Cardiac muscle cell (in vitro differentiated cells and primary cell): Measurements from ENCODE around the gene JAM2. TPM values are rescaled to one million over a fixed set of nuclear protein-coding genes. Genes with fewer than 3 reads are reported as not detected.
"Not testable (repeated sequence)": the region's sequence is repeated elsewhere in the genome, so short reads cannot be mapped to it uniquely, and the experiment has no call there.

Experiments used
- DNase-seq, 2 donors: peaks; one replicate each; pipeline versions ENCODE4 v3.0.0 to v3.0.0-alpha.2; 2010 to 2017; ENCODE audit warnings: low read depth in 1 of 2, low spot score in 1 of 2
- H3K27ac ChIP-seq: fragments of 200-600 bp; sonication (generic); 2 replicates; pipeline ENCODE4 v1.5.1; 2016
- H3K27me3 ChIP-seq: fragments of 200-600 bp; sonication (generic); 2 replicates; pipeline ENCODE4 v1.6.0; 2016; ENCODE audit warnings: control low read depth
- H3K36me3 ChIP-seq: fragments of 200-600 bp; sonication (generic); 2 replicates; pipeline ENCODE4 v1.5.1; 2016; ENCODE audit warnings: control low read depth
- H3K4me1 ChIP-seq: fragments of 200-600 bp; sonication (generic); 2 replicates; pipeline ENCODE4 v1.8.1; 2017; ENCODE audit warnings: low read depth, mild to moderate bottlenecking, mixed run types
- H3K4me3 ChIP-seq: fragments of 200-600 bp; sonication (generic); 2 replicates; pipeline ENCODE4 v1.5.1; 2016; ENCODE audit warnings: mild to moderate bottlenecking
- H3K9me3 ChIP-seq: fragments of 200-600 bp; sonication (generic); 2 replicates; pipeline ENCODE4 v1.5.1; 2017; ENCODE audit warnings: low read depth, mild to moderate bottlenecking, control low read depth
- CTCF ChIP-seq: IDR thresholded peaks from 2 replicates; pipeline ENCODE4 v1.5.1; 2012; ENCODE audit warnings: low read depth, mild to moderate bottlenecking, low read length
- polyA plus RNA-seq: library from polyadenylated mRNA; unstranded; fragments of >200 nt; fragmentation: Nextera tagmentation; extraction: Ambion mirVana; gene quantifications from 2 replicates; pipeline ENCODE4 v1.2.1, GENCODE V29; 2016
- total RNA-seq: library from RNA; depleted of rRNA; stranded (reverse); fragments of >200 nt; gene quantifications from 2 replicates; pipeline ENCODE4 v1.2.3, GENCODE V29; 2016

Gene JAM2
- total and polyA plus RNA-seq, 2 experiments from 2014 or later, result 0.63 to 3.1 TPM

- no peak for DNase-seq
- no peak for TF ChIP-seq CTCF
- Histone ChIP-seq H3K4me3 (no peak overlapping the region), H3K27me3 (no peaks in the 10 kb centered on the region), H3K36me3 (no peaks in the 10 kb centered on the region), H3K27ac (no peak overlapping the region), H3K4me1 (no peaks in the 10 kb centered on the region), H3K9me3 (no peaks in the 10 kb centered on the region)
Observed at GRCh38 chr21:25709684-25710265, 70.7 kb downstream of the JAM2 start.

- TF ChIP-seq CTCF, result no peak
- no peaks in the 10 kb centered on the region for H3K27me3 ChIP-seq
Observed at GRCh38 chr21:25710550-25710949, 71.5 kb downstream of the JAM2 start.

GRCh38 chr21:25714066-25714465, 75.0 kb downstream of the JAM2 start:
- H3K36me3 ChIP-seq, result peaks cover 10% of the 10 kb centered on the region
- not testable (repeated sequence) for H3K27ac ChIP-seq, DNase-seq, H3K4me3 ChIP-seq, H3K9me3 ChIP-seq, H3K4me1 ChIP-seq, H3K27me3 ChIP-seq

More at GRCh38 chr21:25710550-25710949, 71.5 kb downstream of the JAM2 start:
- Histone ChIP-seq H3K27ac (no peak overlapping the region), H3K36me3 (no peaks in the 10 kb centered on the region), H3K9me3 (no peaks in the 10 kb centered on the region), H3K4me1 (no peaks in the 10 kb centered on the region), H3K4me3 (no peak overlapping the region)
- no peak for DNase-seq

- TF ChIP-seq CTCF, result no peak
- H3K27ac ChIP-seq, result peak overlapping the region; percentile 60
Observed at GRCh38 chr21:25717491-25718147, 78.6 kb downstream of the JAM2 start.

GRCh38 chr21:25721987-25722386, 82.9 kb downstream of the JAM2 start:
- Histone ChIP-seq H3K4me1 (peaks cover 20% of the 10 kb centered on the region), H3K9me3 (no peaks in the 10 kb centered on the region), H3K27me3 (no peaks in the 10 kb centered on the region), H3K4me3 (no peak overlapping the region), H3K27ac (peak overlapping the region; percentile 96), H3K36me3 (peaks cover 41% of the 10 kb centered on the region)
- peak in 1 of 2 donors; percentile 20 for DNase-seq
- TF ChIP-seq CTCF, result no peak

More at GRCh38 chr21:25717491-25718147, 78.6 kb downstream of the JAM2 start:
- Histone ChIP-seq H3K4me1 (peaks cover 15% of the 10 kb centered on the region), H3K4me3 (no peak overlapping the region), H3K9me3 (no peaks in the 10 kb centered on the region), H3K36me3 (peaks cover 10% of the 10 kb centered on the region), H3K27me3 (no peaks in the 10 kb centered on the region)
- peak; percentile 24 to 61 for DNase-seq

GRCh38 chr21:25722631-25723030, 83.6 kb downstream of the JAM2 start:
- DNase-seq, result peak in 1 of 2 donors; percentile 28
- no peaks in the 10 kb centered on the region for H3K27me3 ChIP-seq
- peaks cover 16% of the 10 kb centered on the region for H3K4me1 ChIP-seq
- no peak overlapping the region for H3K4me3 ChIP-seq
- peak overlapping the region; percentile 96 for H3K27ac ChIP-seq
- H3K9me3 ChIP-seq, result no peaks in the 10 kb centered on the region
- no peak for TF ChIP-seq CTCF
- peaks cover 45% of the 10 kb centered on the region for H3K36me3 ChIP-seq
